ENCODE data around the gene DPM3.
"Not testable (repeated sequence)": the region's sequence is repeated elsewhere in the genome, so short reads cannot be mapped to it uniquely, and the experiment has no call there.

The DPM3 gene

DNA sequence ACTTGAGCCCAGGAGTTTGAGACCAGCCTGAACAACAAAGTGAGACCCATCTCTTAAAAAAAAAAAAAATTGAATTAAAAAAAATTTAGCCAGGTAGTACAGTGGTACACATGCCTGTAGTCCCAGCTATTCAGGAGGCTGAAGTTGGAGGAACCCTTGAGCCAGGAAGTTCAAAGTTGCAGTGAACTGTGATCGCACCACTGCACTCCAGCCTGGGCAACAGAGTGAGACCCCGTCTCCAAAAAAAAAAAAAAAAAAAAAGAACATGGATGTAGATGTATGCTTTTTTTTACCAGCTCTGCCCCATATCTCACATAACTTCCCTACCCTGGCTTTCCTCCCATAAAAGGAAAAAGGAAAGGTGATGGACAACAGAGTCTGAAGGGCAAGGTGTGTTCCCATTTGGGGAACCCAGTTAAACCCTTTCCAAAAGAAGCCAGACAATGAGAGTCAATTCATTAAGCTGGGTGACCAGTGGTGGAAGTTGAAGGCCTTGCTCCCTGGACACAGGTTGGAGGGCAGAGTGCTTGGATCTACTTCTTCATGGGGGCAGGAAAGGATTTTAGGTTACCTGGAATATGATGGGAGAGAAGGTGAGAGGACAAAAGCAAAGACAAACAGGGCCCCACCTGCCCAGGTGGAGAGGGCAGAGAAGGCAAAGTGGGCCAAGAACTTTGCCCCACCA, 29.9 kb upstream of the DPM3 start:
- no peak for DNase-seq (ENCODE audit: low read depth, low spot score)
- no peak for TF ChIP-seq CTCF (IDR thresholded peaks at IDR 0.05; ENCODE audit: low read depth, low read length)
- in situ Hi-C loops (cut with HindIII; ENCODE audit: low sequenced_read_pairs) = no loop called here
- no peak overlapping the region for H3K4me3 ChIP-seq (ENCODE audit: low read depth, low read length)

- in situ Hi-C loops (cut with HindIII; ENCODE audit: low sequenced_read_pairs) = no loop called here
- DNase-seq (ENCODE audit: low read depth, low spot score) = no peak
- no peak overlapping the region for H3K4me3 ChIP-seq (ENCODE audit: low read depth, low read length)
- no peak for TF ChIP-seq CTCF (IDR thresholded peaks at IDR 0.05; ENCODE audit: low read depth, low read length)
These were observed 29.2 kb upstream of the DPM3 start for GRCh38 chr1:155169541-155169940.

DNA sequence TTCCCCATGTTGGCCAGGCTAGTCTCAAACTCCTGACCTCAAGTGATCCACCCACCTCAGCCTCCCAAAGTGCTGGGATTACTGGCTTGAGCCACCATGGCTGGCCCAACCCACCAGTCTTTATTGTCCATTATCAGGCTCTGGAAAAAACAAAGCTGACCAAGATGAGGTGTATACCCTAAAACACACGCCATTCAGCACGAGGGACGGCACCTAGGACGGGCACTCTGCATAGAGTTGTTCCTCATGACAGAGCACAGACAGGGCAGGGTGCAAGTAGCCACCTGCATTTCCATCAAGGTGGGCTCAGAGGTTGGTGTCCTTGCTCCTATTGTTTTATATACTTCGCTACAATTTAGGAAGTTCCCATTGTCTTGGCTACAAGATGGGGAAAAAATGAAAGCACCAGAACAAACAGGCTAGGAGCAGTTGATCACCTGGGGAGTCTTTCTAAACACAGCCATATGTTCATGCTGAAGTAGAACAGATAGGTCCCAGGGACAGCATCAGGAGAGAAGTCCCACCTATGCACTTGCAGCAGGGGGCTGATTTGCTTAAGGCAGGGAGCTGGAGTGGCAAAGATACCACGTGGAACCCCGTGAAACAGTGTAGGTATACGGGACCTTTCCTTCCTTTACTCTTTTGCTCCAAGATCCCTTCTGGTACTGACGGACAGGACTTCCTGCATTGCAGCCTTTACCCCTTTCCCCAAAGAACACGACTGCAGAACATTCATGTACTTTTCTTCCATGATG, 28.3 kb upstream of the DPM3 start:
- no peak overlapping the region for H3K4me3 ChIP-seq (ENCODE audit: low read depth, low read length)
- no peak for TF ChIP-seq CTCF (IDR thresholded peaks at IDR 0.05; ENCODE audit: low read depth, low read length)
- DNase-seq (ENCODE audit: low read depth, low spot score) = no peak
- in situ Hi-C loops (cut with HindIII; ENCODE audit: low sequenced_read_pairs) = no loop called here

- in situ Hi-C loops (cut with HindIII; ENCODE audit: low sequenced_read_pairs); DNase-seq (ENCODE audit: low read depth, low spot score); H3K4me3 ChIP-seq (ENCODE audit: low read depth, low read length): not testable (repeated sequence)
These were observed 27.7 kb upstream of the DPM3 start for GRCh38 chr1:155168105-155168445.

DNA sequence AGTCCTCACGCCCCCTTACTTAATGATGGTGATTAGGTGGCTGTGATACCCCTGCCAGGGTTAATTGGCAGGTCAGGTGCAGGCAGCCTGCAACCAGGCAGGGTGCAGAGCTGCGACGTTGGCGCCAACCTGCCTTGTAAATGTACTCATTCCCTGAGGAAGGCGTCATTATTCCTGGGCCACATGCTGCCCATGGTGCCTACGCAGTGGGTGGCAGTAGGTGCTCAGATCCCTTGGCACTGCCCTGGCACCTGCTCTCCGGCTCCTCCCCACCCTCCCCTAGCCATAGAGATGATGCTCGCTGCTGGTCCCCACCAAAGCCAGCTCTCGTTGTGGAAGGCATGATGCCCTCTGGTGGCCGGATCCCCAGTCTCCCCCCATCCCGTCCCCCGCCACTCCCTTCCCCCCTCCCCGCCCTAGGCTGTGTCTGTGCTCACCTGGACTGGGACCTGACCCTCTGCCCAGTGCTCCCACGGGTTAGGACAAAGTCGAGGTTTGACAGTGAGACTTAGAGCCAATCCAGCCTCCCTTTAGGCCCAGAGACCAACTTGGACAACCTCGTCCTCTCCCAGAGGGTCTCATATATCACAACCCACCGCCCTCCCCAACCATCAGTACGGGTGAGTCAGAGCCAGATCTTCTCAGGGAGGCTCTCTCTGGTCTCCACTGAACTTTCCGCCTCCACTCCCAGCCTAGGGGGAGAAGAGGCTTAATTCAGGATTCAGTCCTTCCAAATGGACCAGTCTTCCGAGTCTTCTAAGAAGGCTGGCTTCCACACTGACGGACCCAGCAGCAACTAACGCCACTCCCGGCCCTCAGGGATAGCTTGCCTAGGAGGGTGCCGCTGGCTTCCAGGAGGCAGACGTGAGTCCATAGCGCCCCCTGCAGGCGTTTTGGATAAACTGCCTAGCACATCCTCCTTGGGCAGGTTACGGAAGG, 27.1 kb upstream of the DPM3 start:
- TF ChIP-seq CTCF (IDR thresholded peaks at IDR 0.05; ENCODE audit: low read depth, low read length) = peak; percentile 89
- no peak overlapping the region for H3K4me3 ChIP-seq (ENCODE audit: low read depth, low read length)
- in situ Hi-C loops (cut with HindIII; ENCODE audit: low sequenced_read_pairs) = no loop called here
- peak; percentile 81 for DNase-seq (ENCODE audit: low read depth, low spot score)

DNA sequence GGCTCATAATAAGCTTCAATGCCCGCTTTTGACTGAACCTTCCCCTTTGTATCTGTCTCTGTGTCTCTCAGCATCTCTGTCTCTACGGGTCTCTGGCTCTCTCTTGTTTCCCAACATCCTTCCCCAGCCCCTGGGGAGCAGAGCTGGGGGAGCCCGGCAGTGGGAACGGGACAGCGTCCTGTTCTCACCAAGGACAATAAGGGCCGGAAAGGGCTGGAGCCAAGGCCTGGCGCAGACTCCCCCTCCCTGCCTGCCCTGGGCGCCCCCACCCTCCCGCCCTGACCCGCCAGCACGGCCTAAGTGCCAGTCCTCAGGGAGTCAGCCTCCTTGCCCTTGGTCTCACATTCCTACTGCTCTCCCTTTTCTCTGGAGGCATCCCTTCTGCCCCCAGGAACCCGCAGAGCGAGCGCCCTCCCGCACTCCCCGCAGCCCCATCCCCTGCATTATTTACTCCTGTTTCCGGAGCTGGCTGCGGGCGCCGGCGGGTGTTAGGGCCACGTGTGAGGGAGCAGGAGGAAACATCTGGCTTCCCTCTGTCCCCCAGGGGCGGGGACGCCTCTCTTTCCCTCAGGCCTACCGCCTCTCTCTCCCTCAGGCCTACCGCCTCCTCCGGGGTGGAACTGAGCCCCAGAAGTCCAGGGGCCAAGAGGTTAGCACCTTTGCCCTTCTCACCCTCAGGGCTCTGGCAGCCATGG, 26.3 kb upstream of the DPM3 start:
- H3K4me3 ChIP-seq (ENCODE audit: low read depth, low read length) = no peak overlapping the region
- no peak for TF ChIP-seq CTCF (IDR thresholded peaks at IDR 0.05; ENCODE audit: low read depth, low read length)
- in situ Hi-C loops (cut with HindIII; ENCODE audit: low sequenced_read_pairs) = no loop called here

More for the DNA sequence above, 26.3 kb upstream of the DPM3 start:
- no peak for DNase-seq (ENCODE audit: low read depth, low spot score)
